Skin of body (tissue), 2 donors: Measurements from ENCODE around the gene BRF1. TPM values are rescaled to one million over a fixed set of nuclear protein-coding genes. Genes with fewer than 3 reads are reported as not detected.

Source experiments
- DNase-seq: peaks from one replicate; lab custom pipeline; 2025; lab: John Stamatoyannopoulos, UW
- total RNA-seq: library from RNA; depleted of rRNA; stranded (reverse); fragments of >200 nt; gene quantifications from one replicate; pipeline ENCODE4 v1.2.3, GENCODE V29; 2014

The BRF1 gene
- total RNA-seq, 1 donor from 2014 or later, result 33.0 TPM

DNA sequence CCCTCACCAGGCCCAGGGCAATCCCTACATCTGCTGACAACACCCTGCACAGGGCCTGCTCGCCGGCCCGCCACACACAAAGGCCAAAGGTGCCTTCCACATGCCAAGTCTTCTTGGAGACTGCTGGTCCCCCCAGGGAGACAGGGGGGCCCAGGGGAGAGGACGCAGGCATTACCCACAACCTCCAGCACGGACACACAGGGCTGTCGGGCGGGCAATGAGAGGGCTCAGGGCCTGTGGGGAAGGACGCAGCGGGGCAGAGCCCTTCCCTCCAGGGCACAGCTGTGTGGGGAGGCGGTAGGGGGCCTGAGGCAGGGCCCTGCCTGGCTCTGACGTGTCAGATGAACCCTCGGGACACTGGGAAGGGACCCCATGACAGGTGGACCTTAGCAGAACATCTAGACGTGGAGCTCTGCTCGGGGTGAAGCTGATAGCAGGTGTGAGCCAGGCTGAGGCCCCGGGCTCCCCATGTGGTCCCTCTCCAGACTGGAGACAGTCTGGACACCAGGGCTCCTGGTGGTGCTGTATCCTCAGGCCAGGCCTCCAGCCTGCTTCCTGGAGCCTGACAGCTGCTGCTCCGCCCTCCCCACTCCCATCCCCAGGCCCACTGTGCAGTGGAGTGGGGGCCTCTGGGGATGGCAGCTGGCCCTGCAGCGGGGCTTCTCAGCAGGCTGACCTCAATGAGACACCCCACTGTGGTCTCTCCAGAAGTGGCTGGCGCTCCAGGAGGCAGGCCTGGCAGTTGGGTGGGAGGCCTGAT is 88.1 kb downstream of the BRF1 start:
- no peak for DNase-seq

DNA sequence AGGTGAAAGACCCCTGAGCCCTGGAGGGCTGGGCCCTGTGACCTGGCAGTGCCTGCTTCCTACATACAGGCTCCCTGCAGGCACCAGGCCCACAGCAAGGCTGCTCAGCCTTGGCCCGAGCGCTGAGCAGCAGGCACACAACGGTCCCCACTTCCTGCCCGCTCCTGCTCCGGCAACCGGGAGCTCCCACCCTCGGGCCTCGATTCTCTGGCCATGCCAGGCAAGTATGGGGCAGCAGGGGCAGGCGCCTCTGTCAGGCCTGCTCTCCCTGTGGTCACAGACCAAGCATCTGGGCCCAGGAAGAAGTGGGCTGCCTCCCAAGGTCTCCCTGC is 89.1 kb downstream of the BRF1 start:
- DNase-seq, result no peak

DNA sequence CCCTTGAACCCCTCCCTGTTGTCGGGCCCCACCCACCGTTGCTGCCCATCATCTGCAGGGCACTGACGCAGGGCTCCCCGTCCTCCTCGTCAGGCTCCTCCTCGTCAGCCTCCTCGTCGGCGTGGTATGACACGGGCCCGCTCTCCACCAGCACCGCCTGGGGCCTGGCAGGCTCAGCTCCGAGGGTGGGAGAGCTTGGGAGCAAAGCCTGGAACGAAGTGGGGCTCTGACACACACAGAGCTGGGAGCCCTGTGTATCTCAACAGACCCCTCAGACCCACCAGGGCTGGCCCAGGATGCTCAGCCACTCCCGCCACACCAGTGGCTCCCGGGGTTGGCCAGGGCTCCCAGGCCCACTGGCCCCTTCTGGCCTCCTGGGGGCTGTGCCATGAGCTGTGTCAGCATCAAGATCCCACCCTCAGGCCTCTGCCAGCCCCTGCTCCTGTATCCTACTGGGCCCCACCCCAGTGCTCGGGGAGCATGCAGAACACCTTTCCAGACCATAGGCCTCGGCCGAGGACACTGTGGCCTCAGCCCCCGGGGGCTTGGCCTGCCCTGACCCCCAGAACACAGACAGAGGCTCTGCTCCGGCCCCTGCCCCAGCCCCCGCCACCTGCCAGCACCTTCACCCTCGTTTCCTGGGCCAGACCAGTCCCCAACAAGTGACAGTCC is 89.6 kb downstream of the BRF1 start:
- DNase-seq, result no peak

DNA sequence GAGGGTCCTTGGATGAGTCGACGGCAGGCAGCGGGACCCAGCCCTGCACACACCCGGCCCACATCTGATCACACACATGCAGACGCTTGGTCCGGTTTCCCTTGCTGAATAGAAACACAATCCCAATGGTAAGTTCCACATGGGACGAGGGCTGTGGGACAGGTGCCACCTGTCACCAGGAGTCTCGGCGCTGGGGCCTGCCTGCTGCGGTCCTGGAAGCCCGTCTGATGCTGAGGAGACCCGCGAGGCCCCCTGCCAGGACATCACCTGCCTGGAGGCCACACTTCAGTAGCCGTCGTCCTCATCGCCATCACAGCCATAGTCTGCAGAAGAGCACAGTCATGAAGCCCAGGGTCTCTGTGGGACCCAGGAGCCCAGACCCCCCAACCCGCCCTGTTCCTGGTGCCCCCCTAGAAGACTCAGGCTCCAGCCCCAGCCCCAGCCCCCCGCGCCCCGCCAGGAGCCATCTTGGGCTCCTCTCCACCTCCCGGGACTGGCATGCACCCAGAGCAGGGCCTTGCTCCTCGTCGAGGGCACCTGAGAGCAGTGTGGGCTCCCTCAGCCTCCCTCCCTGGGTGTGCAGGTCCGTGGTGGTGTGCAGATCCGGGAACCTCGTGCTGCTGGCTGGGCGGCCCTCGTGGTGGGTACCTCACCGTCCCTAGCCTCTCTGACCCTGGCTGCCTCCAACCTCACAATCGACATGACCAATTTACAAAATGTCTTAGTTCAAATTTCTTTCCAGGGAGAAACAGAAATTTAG is 90.4 kb downstream of the BRF1 start:
- DNase-seq, result no peak

DNA sequence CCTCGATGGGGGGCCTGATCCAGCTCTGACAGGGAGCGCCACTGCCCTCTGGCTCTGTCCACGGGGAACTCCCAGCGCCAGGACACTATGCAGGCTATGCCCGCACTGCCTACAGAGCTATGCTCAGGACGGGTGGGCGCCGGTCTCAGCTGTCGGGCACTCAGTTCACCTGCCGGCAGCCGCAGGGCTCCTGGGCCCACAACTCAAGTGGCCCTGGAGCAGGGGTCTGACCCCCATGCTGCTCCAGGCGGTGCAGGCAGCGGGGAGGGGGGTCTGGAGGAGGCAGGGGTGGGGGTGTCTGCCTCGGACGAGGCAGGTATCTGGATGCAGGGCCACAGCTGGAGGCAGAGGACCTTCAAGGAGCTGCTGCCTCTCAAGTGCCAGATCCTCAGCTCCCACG is 91.2 kb downstream of the BRF1 start:
- no peak for DNase-seq

DNA sequence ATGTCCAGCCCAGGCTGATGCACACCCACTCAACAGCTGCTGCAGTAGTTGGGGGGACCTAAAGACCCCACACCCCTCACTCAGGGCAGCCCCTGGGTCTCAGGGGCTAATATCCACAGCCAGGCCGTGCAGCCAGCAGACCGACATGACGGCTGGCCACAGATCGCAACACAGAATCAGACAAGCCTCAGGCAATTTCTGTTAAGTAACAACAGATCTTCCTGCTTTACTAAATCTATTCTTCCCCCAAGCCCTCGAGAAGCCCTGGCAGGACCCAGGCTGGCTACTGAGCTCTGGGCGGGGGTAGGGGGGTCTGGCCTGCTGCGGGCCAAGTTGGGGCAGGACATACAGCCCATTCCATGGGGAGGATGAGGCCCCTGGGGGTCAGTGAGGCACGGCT is 91.7 kb downstream of the BRF1 start:
- DNase-seq, result no peak

DNA sequence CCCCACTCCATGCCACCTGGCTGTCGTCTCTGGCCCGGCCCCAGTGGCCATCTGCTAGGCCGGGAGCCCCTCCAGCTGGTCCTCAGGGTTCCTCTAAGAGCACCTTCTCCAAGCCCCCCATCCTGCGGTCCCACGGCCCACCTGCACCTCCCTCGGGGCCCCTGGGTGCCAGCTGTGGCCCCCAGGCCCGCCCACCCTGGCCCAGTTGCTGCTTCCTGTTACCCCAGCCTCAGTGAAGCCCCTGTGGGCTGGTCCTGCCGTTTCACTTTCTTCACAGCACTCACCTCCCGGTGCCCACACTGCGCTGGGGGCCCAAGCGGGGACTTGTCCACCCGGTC is 92.1 kb downstream of the BRF1 start:
- DNase-seq, result no peak

DNA sequence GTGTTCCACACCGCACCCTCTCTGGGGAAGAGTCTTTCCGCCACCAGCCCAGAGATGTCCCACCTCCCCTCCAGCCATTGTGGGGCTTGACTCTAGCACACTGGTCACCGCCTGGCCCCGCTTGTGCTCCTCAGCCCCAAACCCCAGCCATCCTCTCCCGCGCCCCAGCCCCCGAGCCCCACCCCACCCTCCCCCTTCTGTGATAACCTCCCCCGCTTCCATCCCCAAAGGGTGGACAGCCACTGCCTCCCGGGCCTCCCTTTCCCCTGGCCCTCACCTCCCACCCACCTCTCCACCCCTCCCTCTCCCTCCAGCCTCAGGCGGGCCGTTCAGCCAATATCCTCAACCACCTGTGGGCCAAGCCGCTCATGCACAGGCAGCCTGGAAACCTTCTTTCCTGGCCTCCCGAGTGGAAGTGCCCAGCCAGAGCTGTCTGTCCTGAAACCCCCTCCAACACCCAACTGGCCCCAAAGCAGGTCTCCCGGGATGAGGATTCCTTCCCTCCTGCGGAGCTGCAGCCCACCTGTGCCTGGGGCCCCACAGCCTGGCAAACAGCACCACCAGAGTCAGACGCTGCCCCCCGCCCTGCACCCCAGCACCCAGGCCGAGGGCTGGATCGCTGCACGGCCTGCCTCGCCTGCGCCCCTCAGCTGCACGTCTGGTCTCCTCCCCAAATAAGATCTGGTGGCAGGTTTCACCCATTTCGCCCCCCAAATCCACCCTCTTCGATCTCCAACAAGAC is 92.6 kb downstream of the BRF1 start:
- DNase-seq, result no peak

DNA sequence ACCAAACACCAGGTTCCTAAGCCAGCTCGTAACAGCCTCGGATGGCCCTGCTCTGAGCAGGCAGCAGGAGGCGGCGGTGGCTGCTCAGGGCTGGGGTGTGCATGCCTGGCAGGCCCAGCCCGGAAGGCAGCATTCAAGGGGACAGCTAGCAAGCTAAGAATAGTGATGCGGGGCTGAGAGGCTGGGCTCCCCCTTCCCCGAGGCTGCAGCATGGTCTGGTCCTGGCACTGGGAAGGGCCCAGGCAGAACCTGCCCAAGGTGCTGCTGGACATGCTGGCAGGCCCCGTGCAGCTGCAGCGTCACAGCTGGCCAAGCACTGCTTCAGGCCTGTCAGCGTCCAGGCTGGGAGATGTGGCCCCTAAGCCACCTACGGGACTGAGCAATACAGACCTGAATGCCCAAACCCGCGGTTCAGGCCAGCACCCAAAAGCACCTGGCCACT is 93.3 kb downstream of the BRF1 start:
- DNase-seq, result no peak

DNA sequence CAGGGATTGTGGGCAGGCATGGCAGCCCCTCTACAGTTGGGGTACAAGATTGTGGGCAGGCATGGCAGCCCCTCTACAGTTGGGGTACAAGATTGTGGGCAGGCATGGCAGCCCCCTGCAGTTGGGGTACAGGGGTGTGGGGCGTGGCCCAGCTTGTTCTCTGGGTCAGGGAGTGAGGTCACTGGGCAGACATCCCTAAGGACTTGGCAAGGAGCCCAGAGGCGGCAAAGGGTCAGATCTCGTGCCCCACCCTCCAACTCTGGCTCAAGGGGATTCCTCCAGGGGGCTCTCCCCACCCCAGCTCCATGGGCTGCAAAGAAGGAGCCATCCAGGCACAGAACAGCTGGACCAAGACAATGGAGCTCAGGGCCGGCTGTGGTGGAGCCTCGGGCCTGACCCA is 93.9 kb downstream of the BRF1 start:
- DNase-seq, result no peak

DNA sequence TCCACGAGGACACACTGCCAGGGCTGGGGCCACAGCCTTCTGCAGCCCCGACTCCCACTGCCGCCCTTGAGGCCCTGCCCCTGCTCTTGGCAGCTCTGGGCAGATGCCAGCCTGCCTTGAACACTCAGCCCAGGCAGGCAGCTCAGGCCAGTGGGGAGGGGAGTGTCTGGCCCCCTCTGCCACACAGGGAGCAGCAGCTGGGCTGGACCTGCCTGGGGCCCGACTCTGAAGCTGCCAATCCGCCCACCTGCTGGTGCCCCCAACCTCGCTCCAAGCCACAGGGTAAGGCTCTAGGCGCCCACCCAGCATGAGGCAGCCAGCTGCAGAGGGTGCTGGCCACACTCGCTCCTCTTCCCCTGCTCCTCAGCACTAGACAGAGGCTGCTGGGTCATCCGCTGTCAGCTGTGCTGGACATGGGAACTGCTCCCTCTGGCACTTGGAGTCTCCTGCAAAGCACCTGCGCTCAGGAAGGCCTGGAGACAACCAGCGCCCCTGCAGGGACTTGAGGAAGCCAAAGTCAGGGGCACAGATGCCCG is 95.1 kb downstream of the BRF1 start:
- DNase-seq, result no peak

DNA sequence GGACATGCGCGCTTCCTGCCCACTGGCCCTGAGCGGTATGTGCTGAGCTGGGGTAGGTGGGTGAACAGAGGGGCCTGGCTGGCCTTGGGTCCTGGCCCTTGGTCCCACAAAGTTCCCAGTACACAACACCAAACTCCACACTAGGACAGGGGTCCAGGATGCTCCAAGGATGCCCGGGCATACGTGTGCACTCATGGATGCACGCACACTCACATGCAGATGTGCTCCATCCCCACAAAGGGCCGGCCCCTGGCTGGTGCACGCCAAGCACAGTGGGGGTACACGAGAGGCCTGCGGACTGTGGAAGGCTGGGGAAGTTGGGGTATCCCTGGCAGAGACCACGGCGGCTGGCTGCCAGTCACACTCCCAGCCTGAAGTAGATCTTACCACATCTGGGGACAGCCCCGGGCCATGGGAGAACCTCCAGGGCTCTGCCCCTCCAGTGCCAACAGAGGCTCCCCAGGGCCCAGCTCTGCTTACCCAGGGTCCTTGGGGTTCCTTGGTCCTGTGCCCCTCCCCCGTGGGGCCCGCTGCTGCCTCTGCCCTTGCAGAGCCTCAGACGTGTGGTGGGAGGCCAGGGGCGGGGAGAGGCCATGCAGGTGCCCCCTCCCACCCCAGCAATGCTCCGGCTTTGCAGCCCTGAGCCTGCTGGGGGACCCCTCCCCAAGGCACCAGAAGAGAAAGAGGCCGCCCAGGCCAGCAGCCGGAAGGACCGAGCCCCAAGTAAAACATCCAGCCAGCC is 95.7 kb downstream of the BRF1 start:
- DNase-seq, result no peak

DNA sequence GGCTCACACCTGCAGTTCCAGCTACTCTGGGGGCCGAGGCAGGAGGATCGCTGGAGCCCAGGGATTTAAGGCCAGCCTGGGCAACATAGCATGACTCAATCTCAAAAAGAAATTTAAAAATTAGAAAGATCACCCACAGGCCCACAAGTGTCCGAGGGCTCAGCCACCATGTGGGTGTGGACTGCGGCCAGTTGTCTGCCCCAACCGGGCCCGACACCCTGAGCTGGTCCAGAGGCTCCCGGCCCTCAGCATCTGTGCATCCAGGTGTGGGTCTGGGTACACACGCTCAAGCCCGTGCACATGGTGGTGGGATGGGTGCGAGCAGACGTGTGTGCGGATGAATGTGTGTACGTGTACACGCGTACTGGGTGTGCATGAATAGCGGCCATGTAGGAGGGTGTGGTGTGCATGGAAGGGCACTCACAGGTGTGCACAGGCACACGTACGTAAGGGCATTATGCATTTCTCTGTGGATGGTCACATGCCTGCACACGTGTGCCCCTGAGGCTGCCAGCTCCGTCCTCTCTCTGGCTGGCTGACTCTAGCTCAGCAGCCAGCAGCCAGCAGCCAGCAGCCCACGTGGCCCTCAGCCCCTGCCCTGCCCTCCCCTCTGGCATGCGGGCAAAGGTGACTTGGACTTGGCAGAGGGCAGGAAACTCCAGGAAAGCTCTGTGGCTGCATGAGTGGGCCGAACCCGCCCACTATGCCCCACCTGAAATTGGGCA is 96.4 kb downstream of the BRF1 start:
- DNase-seq, result no peak

DNA sequence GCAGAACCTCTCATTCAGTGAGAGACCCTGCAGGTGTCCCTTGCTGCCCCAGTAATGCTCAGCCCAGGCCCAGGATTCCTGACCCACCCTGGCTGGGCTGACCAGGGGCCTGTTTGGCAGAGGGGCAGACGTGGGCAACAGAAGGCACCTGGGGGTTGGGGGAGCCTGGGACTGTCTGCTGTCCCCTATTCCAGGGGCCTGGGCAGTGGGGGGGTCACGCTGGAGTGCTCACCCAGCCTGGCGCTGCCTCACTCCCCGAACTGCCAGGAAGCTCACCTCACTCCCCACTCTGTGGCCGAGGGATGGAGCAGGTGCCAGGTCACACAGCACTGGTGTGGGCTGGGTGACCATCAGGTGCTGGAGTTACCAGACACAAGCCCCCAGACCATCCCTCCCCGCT is 97.1 kb downstream of the BRF1 start:
- DNase-seq, result no peak

DNA sequence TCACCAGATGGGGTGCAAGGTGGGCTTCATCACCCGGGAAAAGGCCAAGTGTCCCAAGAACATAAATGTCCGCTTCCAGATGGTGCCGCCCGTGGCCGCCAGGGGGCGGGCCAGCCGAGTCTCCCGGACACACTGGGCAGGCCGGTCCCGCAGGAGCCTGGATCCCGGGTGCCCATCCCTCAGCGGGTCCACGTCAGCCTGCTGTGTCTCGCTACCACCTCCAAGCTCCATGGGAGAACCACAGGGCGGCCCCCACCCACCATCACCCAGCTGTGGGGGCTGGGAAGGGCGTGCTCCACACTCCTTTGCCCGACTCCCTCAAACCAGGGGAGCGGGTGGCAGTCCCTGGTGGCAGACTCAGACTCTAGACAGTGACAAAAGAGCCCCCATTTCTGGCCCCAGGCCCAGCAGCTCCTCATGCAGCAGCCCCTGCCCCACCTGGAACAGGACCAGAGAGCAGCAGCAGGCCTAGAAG is 97.7 kb downstream of the BRF1 start:
- no peak for DNase-seq

DNA sequence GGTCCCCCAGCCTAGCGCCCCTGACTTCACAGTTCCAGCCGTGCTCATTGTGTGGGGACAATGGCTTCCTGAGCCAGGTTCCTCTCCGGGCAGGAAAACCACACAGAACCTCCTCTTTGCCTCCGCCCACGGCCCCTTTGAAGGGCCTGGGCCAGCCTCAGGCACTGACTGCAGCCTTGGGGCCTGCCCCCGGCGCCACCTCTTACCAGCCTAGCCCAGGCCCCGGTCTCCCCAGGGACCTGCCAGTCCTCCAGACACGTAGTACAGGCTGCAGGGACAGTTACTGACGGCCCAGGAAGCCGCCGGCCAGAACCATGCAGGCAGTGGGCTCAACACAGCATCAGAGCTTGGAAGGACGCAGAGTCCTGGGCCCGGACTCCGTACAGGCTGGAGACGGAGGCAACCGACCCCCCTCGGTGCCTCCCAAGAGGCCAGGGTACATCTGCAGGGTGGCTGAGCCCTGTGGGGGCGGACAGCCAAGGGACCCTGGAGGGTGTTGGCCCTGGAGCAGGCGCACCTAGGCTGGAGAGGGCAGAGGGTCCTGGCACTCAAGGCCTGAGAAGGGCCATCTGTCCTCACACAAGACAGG is 98.8 kb downstream of the BRF1 start:
- no peak for DNase-seq

DNA sequence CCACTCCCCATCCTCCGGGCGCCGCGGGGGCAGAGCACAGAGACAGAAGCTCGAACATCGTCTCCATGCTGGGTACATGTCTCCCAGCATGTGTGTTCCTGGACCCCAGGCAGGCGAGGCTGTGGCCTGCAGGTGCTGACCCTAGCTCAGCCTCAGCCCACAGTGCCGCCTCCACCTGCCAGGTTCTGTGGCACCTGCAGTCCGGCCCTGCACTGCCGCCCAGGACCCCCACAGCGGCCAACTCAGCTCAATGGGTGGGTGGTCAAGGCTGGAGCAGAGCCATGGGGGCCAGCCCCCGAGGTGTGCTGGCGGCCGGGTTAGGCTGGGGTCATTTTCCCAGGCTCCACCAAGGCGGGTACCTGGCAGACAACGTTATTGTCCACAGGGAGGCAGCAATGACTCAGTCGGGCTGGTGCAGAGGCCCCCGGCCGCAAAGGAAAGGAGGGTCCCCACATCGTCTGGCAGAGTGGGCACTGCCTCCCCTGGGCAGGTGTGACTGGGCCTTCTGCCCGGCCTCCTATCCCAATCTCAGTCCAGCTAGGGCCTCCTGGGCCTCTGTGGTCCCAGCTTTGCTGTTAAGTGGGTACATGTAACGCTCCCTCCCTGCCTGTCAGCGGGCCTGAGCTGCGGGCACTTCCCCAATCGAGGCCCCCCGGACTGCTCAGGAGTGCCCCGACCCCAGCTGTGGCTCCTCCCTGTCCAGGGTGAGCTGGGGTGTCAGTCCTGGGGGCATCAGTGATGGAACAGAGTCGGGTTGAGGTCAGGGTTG is 99.5 kb downstream of the BRF1 start:
- DNase-seq, result no peak

DNA sequence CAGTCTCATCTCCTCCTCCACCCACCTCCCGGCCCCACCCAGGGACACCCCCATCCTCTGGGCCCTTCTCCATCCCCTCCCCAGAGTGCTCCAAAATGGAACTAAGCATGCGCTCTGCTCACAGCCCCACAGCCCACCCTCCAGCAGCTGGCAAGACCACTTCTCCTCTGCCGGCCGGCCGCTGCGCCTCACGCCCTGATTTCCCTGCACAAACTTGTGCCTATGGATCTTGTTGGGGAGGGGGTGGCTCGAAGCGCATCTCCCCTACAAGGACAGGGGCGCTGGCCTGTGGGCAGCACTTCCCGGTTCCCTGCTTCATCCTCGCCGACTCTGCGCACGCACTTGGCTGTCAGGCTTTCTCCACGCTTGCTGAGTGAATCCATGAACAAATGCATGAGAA is 100.2 kb downstream of the BRF1 start:
- no peak for DNase-seq

DNA sequence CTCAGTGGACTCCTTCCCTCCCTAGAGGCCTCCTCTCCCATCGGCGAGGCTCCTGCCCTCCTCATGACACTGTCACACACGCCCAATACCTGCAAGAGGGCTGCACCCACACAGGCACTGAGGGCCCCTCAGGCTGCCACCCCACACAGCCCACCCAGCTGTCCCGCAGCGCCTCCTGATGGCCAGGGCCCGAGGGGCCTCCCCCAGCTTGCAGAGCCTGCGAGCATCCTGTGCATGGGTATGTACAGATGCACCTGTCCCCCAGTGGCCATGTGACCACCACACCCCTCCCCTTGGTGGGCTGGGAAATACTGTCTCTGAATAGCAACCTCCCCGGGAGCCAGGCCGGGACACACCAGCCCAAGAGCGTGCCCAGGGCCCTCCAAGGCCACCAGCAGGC is 100.7 kb downstream of the BRF1 start:
- DNase-seq, result no peak
